ENCODE results near the gene DPYSL4. TPM values are rescaled to one million over a fixed set of nuclear protein-coding genes. Genes with fewer than 3 reads are reported as not detected.

The DPYSL4 gene
- total and polyA plus RNA-seq, 2 of the 13 experiments (the other 11 are each of a cell fraction or from before 2014, with no cell fraction given), result 0.84 to 1.2 TPM

GRCh38 chr10:132185601-132186487, 904 bp upstream of the DPYSL4 start (continued):
- TF ChIP-seq ZNF687 (CRISPR knock-in tag; IDR thresholded peaks at IDR 0.05) (peak; percentile 30), TFDP2 (CRISPR knock-in tag; IDR thresholded peaks at IDR 0.05) (0 out of 2 replicates have a peak, but pooled peaks have one; percentile 22), KDM2A (CRISPR knock-in tag; IDR thresholded peaks at IDR 0.05; ENCODE audit: borderline replicate concordance, low read depth) (peak; percentile 68; the same call in 1 of the 2 replicates), ARHGAP35 (CRISPR knock-in tag; IDR thresholded peaks at IDR 0.05; ENCODE audit: borderline replicate concordance) (no peak), SALL1 (CRISPR knock-in tag; IDR thresholded peaks at IDR 0.05) (peak; percentile 55), ARID5B (CRISPR knock-in tag; IDR thresholded peaks at IDR 0.05) (0 out of 2 replicates have a peak, but pooled peaks have one; percentile 9), ZNF800 (CRISPR knock-in tag; IDR thresholded peaks at IDR 0.05) (0 out of 2 replicates have a peak, but pooled peaks have one; percentile 33), MEIS2 (CRISPR knock-in tag; IDR thresholded peaks at IDR 0.05) (peak; percentile 53; the same call in 1 of the 2 replicates), PATZ1 (CRISPR knock-in tag; IDR thresholded peaks at IDR 0.05) (0 out of 2 replicates have a peak, but pooled peaks have one; percentile 25), ZNF274 (CRISPR knock-in tag; IDR thresholded peaks at IDR 0.05) (0 out of 2 replicates have a peak, but pooled peaks have one; percentile 42), CCDC6 (CRISPR knock-in tag; IDR thresholded peaks at IDR 0.05) (0 out of 2 replicates have a peak, but pooled peaks have one; percentile 18), XRCC5 (optimal IDR thresholded peaks at IDR 0.05; ENCODE audit: low read length) (peak; percentile 23)
